Smooth muscle cell (in vitro differentiated cells): ENCODE data around the gene LRP8. TPM values are rescaled to one million over a fixed set of nuclear protein-coding genes. Genes with fewer than 3 reads are reported as not detected.
A peak's percentile ranks its signal among the peaks of the same experiment; 100 is the strongest.

ENCODE experiments used
- DNase-seq: peaks from one replicate; lab custom pipeline; 2025; ENCODE audit not compliant: unreplicated experiment; lab: John Stamatoyannopoulos, UW
- H2AFZ ChIP-seq: fragments of 200-600 bp; sonication (generic); 2 replicates; pipeline ENCODE4 v1.6.0; 2016; ENCODE audit warnings: antibody characterized with exemption, low read depth, mild to moderate bottlenecking
- H3F3A ChIP-seq: fragments of 200-600 bp; sonication (generic); 2 replicates; pipeline ENCODE4 v1.6.0; 2017; ENCODE audit warnings: antibody characterized with exemption, low read depth
- H3K27ac ChIP-seq: fragments of 200-600 bp; sonication (generic); 2 replicates; pipeline ENCODE4 v1.5.1; 2016; ENCODE audit warnings: low read depth, mild to moderate bottlenecking
- H3K27me3 ChIP-seq: fragments of 200-600 bp; sonication (generic); 2 replicates; pipeline ENCODE4 v1.6.1; 2016; ENCODE audit warnings: low read depth, mild to moderate bottlenecking
- H3K36me3 ChIP-seq: fragments of 200-600 bp; sonication (generic); 2 replicates; pipeline ENCODE4 v1.5.1; 2016; ENCODE audit warnings: low read depth
- H3K4me1 ChIP-seq: fragments of 200-600 bp; sonication (generic); 2 replicates; pipeline ENCODE4 v1.5.1; 2016; ENCODE audit warnings: low read depth
- H3K4me2 ChIP-seq: fragments of 200-600 bp; sonication (generic); 2 replicates; pipeline ENCODE4 v1.6.0; 2016; ENCODE audit warnings: mild to moderate bottlenecking
- H3K4me3 ChIP-seq: fragments of 200-600 bp; sonication (generic); 2 replicates; pipeline ENCODE4 v1.5.1; 2016; ENCODE audit warnings: mild to moderate bottlenecking
- H3K79me2 ChIP-seq: fragments of 200-600 bp; sonication (generic); 2 replicates; pipeline ENCODE4 v1.6.0; 2016; ENCODE audit warnings: low read depth, mild to moderate bottlenecking
- H3K9ac ChIP-seq: fragments of 200-600 bp; sonication (generic); 2 replicates; pipeline ENCODE4 v1.6.0; 2016; ENCODE audit warnings: low read depth
- H3K9me3 ChIP-seq: fragments of 200-600 bp; sonication (generic); replicated peaks from 2 replicates; pipeline ENCODE4 v1.5.1; 2016; ENCODE audit warnings: low read depth
- H4K20me1 ChIP-seq: fragments of 200-600 bp; sonication (generic); 2 replicates; pipeline ENCODE4 v1.6.0; 2016; ENCODE audit warnings: low read depth
- WGBS: methylation state at CpG from one replicate; pipeline ENCODE4 v1.1.7; 2016; ENCODE audit warnings: low lambda C conversion rate; 5-methylcytosine and 5-hydroxymethylcytosine counted together
- polyA plus RNA-seq: library from polyadenylated mRNA; unstranded; fragments of >200 nt; fragmentation: Nextera tagmentation; extraction: Ambion mirVana; gene quantifications from 2 replicates; pipeline ENCODE4 v1.2.1, GENCODE V29; 2016
- total RNA-seq: library from RNA; depleted of rRNA; stranded (reverse); fragments of >200 nt; gene quantifications from 2 replicates; pipeline ENCODE4 v1.2.3, GENCODE V29; 2014
- TF ChIP-seq, protein P1 (sequence below): fragments of 200-600 bp; sonication (generic); IDR thresholded peaks from 2 replicates; pipeline ENCODE4 v1.5.1; 2017; ENCODE audit warnings: borderline replicate concordance, mild to moderate bottlenecking, antibody characterized with exemption; ENCODE audit not compliant: insufficient read depth, poor library complexity, severe bottlenecking

LRP8 gene
- total and polyA plus RNA-seq, 2 experiments from 2014 or later, result 5.6 to 8.1 TPM

DNA sequence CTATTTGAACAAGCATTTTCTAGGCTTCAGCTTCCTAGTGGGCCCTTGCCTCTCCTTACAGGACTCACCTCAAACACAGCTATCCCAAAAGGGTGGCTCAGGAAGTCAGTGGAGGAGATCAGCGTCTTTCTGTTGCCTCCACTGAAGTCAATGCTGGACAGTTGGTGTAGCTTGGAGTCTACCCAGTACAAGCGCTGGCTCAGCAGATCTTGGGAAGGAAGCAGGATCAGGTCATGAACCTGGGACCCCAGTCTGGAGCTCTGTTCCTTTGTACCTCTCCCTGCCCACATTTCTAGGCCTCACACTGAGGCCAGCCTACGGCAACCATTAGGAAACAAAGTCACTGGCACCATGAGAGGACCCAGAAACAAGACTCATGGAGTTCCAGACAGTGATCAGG lies 65.9 kb downstream of the LRP8 start:
- H4K20me1 ChIP-seq, result no peaks in the 10 kb centered on the region
- no peaks in the 10 kb centered on the region for H3K4me1 ChIP-seq
- H3K9me3 ChIP-seq, result no peaks in the 10 kb centered on the region
- H3K4me3 ChIP-seq, result no peak overlapping the region
- H3F3A ChIP-seq, result no peaks in the 10 kb centered on the region
- H3K79me2 ChIP-seq, result no peaks in the 10 kb centered on the region
- H3K36me3 ChIP-seq, result no peaks in the 10 kb centered on the region
- WGBS, result 95% methylated on average over 3 of the region's 3 CpGs
- no peak overlapping the region for H3K9ac ChIP-seq
- H3K27ac ChIP-seq, result no peak overlapping the region
- TF ChIP-seq, protein P1, sequence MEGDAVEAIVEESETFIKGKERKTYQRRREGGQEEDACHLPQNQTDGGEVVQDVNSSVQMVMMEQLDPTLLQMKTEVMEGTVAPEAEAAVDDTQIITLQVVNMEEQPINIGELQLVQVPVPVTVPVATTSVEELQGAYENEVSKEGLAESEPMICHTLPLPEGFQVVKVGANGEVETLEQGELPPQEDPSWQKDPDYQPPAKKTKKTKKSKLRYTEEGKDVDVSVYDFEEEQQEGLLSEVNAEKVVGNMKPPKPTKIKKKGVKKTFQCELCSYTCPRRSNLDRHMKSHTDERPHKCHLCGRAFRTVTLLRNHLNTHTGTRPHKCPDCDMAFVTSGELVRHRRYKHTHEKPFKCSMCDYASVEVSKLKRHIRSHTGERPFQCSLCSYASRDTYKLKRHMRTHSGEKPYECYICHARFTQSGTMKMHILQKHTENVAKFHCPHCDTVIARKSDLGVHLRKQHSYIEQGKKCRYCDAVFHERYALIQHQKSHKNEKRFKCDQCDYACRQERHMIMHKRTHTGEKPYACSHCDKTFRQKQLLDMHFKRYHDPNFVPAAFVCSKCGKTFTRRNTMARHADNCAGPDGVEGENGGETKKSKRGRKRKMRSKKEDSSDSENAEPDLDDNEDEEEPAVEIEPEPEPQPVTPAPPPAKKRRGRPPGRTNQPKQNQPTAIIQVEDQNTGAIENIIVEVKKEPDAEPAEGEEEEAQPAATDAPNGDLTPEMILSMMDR, result no peak
- no peak for DNase-seq
- no peak overlapping the region for H3K4me2 ChIP-seq
- no peaks in the 10 kb centered on the region for H3K27me3 ChIP-seq
- no peak overlapping the region for H2AFZ ChIP-seq

DNA sequence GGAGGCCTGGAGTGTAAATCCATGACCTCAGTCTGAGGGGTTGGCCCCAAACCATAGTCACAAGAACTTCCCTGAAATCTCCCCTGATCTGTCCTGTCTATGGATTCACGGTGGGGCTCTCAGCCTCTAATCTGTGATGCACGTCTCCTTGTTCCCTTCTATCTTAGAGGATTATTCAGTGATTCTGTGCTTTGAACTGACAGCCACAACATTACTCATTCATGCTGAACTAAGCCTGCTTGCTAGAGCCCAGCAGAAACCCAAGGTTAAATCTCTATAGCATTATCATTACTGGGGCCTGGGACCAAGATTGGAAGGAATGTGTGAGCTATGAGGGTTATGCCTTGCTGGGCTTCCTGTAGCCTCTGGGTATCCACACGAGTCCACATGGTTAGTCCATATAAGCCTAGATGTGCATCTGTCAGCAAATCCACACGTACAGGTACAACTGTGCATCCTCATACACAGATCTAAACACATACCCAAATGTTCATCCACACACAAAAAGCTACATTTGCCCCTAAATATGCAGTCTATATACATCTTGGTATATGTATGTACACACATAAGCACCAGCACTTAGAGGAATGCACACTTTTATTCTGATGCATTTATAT lies 67.1 kb downstream of the LRP8 start:
- Histone ChIP-seq H3F3A (no peaks in the 10 kb centered on the region), H3K4me1 (no peaks in the 10 kb centered on the region), H3K79me2 (no peaks in the 10 kb centered on the region), H3K27me3 (no peaks in the 10 kb centered on the region), H4K20me1 (no peaks in the 10 kb centered on the region), H3K9me3 (no peaks in the 10 kb centered on the region), H3K4me3 (no peak overlapping the region), H2AFZ (no peak overlapping the region), H3K4me2 (no peak overlapping the region), H3K27ac (no peak overlapping the region), H3K36me3 (no peaks in the 10 kb centered on the region), H3K9ac (no peak overlapping the region)
- TF ChIP-seq, protein P1, result no peak
- 46% methylated on average over 4 of the region's 4 CpGs for WGBS
- DNase-seq, result no peak

DNA sequence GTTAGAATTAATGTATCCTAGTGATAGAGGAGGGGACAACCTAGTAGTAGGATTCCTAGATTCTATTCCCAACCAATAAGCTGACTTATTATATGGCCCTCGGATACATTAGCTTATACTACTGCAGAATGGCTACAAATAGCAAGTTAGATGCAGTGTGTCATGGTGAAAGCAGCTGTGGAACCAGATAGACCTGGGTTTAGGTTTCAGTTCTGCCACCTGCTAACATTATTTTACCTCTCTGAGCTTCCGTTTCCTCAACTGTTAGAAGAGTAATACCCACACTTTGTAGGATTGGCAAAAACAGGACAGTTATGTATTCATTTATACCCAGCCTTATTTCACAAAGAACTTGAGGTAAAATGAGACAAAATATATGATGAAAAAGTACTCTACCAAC lies 67.9 kb downstream of the LRP8 start:
- TF ChIP-seq, protein P1, result no peak
- Histone ChIP-seq H3K36me3 (no peaks in the 10 kb centered on the region), H3K4me2 (no peak overlapping the region), H4K20me1 (no peaks in the 10 kb centered on the region), H3K4me3 (no peak overlapping the region), H3K79me2 (no peaks in the 10 kb centered on the region), H3K9ac (no peak overlapping the region), H3F3A (no peaks in the 10 kb centered on the region), H3K27me3 (no peaks in the 10 kb centered on the region), H3K27ac (no peak overlapping the region), H2AFZ (no peak overlapping the region), H3K4me1 (no peaks in the 10 kb centered on the region), H3K9me3 (no peaks in the 10 kb centered on the region)
- DNase-seq, result no peak
- 93% methylated on average over 2 of the region's 2 CpGs for WGBS

DNA sequence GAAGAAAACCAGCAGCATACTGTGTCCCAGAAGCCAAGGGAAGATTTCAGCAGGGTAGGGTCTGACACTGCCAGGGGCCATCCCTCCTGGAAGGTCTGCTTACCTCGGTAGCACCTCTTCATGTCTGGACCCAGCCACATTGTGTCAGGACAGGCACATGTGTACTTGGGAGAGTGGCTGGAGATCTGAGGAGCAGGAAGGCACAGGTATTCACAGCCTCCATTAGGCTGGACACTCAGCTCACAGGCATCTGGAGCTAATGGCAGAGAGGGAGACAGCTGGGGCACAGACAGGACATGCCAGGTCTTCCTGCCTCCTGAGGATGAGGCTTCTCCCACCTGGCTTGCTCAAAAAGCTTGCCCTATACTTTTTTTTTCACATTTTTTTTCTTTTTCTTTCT lies 69.7 kb downstream of the LRP8 start:
- DNase-seq, result no peak
- Histone ChIP-seq H3K36me3 (no peaks in the 10 kb centered on the region), H2AFZ (no peak overlapping the region), H3K4me2 (peak overlapping the region; percentile 25), H3K4me1 (no peaks in the 10 kb centered on the region), H3K9me3 (no peaks in the 10 kb centered on the region), H4K20me1 (no peaks in the 10 kb centered on the region), H3K27ac (no peak overlapping the region), H3K9ac (no peak overlapping the region), H3K79me2 (no peaks in the 10 kb centered on the region), H3K27me3 (no peaks in the 10 kb centered on the region), H3F3A (no peaks in the 10 kb centered on the region), H3K4me3 (no peak overlapping the region)
- TF ChIP-seq, protein P1, result no peak
- WGBS, result 73% methylated on average over 1 of the region's 1 CpG
